Activated CD8-positive, alpha-beta memory T cell treated with anti-CD3 and anti-CD28 coated beads, Interleukin-2, amount 50 U/mL, for 24 hours (primary cell): ENCODE results near the gene ASTN2.

Experiments
- DNase-seq: peaks from one replicate; pipeline ENCODE4 v3.0.0-alpha.2; 2020; ENCODE audit errors: extremely low read depth

The ASTN2 gene

GRCh38 chr9:116674210-116674980 is 740.5 kb downstream of the ASTN2 start:
- DNase-seq: no peak

GRCh38 chr9:116673375-116673774 is 741.5 kb downstream of the ASTN2 start:
- DNase-seq: no peak

- no peak for DNase-seq
These were observed 743.3 kb downstream of the ASTN2 start for GRCh38 chr9:116671605-116672004.

- DNase-seq: no peak
These were observed 745.7 kb downstream of the ASTN2 start for GRCh38 chr9:116668970-116669695.

- no peak for DNase-seq
These were observed 751.3 kb downstream of the ASTN2 start for GRCh38 chr9:116663581-116663980.

- DNase-seq: no peak
These were observed 752.1 kb downstream of the ASTN2 start for GRCh38 chr9:116662646-116663310.

- no peak for DNase-seq
These were observed 753.6 kb downstream of the ASTN2 start for GRCh38 chr9:116661037-116661954.

- no peak for DNase-seq
These were observed 756.6 kb downstream of the ASTN2 start for GRCh38 chr9:116658265-116658664.

GRCh38 chr9:116656977-116657376 is 757.9 kb downstream of the ASTN2 start:
- DNase-seq: no peak

GRCh38 chr9:116656501-116656971 is 758.3 kb downstream of the ASTN2 start:
- no peak for DNase-seq

- DNase-seq: no peak
These were observed 760.9 kb downstream of the ASTN2 start for GRCh38 chr9:116654059-116654355.

GRCh38 chr9:116653348-116654058 is 761.4 kb downstream of the ASTN2 start:
- DNase-seq: no peak

GRCh38 chr9:116647515-116647809 is 767.4 kb downstream of the ASTN2 start:
- DNase-seq: no peak

GRCh38 chr9:116646661-116647514 is 768.0 kb downstream of the ASTN2 start:
- DNase-seq: no peak

- no peak for DNase-seq
These were observed 770.7 kb downstream of the ASTN2 start for GRCh38 chr9:116644091-116644688.

- no peak for DNase-seq
These were observed 771.2 kb downstream of the ASTN2 start for GRCh38 chr9:116643691-116644090.

GRCh38 chr9:116641292-116642059 is 773.4 kb downstream of the ASTN2 start:
- DNase-seq: no peak

GRCh38 chr9:116639251-116639741 is 775.6 kb downstream of the ASTN2 start:
- DNase-seq: no peak

- DNase-seq: no peak
These were observed 778.9 kb downstream of the ASTN2 start for GRCh38 chr9:116635908-116636307.
